DOHH2 (cell line): ENCODE data around the gene RNU11.

ENCODE experiments used
- CTCF ChIP-seq: fragments of 200-600 bp; sonication (generic); IDR thresholded peaks from one replicate; pipeline ENCODE4 v1.5.1; 2014; ENCODE audit warnings: antibody characterized with exemption, mild to moderate bottlenecking, low read depth, low read length; ENCODE audit not compliant: poor library complexity, severe bottlenecking
- EZH2phosphoT487 ChIP-seq: fragments of 200-600 bp; sonication (generic); IDR thresholded peaks from 2 replicates; pipeline ENCODE4 v1.6.1; 2017; ENCODE audit warnings: borderline replicate concordance, mild to moderate bottlenecking, antibody characterized with exemption, low read length, moderate library complexity, mixed read lengths

GRCh38 chr1:28631713-28632112 lies 16.7 kb upstream of the RNU11 start:
- TF ChIP-seq CTCF (no peak), EZH2phosphoT487 (no peak)
